Spleen (tissue), 7 donors: ENCODE data around the gene LYPD1.

Experiments used
- CTCF ChIP-seq, 11 experiments: fragments of 200-600 bp in 7 of 11; fragments of 450-650 bp in 4 of 11; sonication (generic) in 4 of 11; IDR thresholded peaks in 8 of 11; conservative IDR thresholded peaks in 3 of 11; 1 replicate in 7 of 11; 2 replicates in 4 of 11; pipeline versions ENCODE4 v1.4.0 to v1.8.0; 2016 to 2021; ENCODE audit warnings: antibody characterized with exemption in 11 of 11, inconsistent platforms in 4 of 11, mild to moderate bottlenecking in 1 of 11
- POLR2A ChIP-seq, 3 donors: fragments of 450-650 bp; IDR thresholded peaks; one replicate each; pipeline ENCODE4 v1.5.1; 2017; ENCODE audit warnings: antibody characterized with exemption in 3 of 3, mild to moderate bottlenecking in 1 of 3
- donor health status: DM: no; HTN: no; CAD: no; lungs with moderate emphysema.
- donor health status: DM: no; HTN: no; CAD: no.
- donor health status: DM: no; HTN: no; CAD: no.

GRCh38 chr2:132652474-132652873 lies 17.5 kb downstream of the LYPD1 start:
- TF ChIP-seq CTCF (IDR thresholded peaks at IDR 0.05 in 8 of 11, conservative IDR thresholded peaks at IDR 0.05 in 3 of 11) (no peak), POLR2A (IDR thresholded peaks at IDR 0.05) (no peak)
